Left colon (tissue), 2 donors: Measurements from ENCODE around the gene MDH1. TPM values are rescaled to one million over a fixed set of nuclear protein-coding genes. Genes with fewer than 3 reads are reported as not detected.
A peak's percentile ranks its signal among the peaks of the same experiment; 100 is the strongest.
"Not testable (repeated sequence)": the region's sequence is repeated elsewhere in the genome, so short reads cannot be mapped to it uniquely, and the experiment has no call there.

Experiments
- ATAC-seq: fragments of 200-7000 bp; cut with Tn5 transposase; one replicate; pipeline ENCODE4 v1.9.1; 2020; ENCODE audit warnings: mild to moderate bottlenecking, moderate library complexity
- DNase-seq, 2 donors: peaks; one replicate each; pipeline ENCODE4 v3.0.0-alpha.2; 2020
- intact Hi-C, 2 donors: fragments of 100-400 bp; cut with DNase I in 1 of 2; cut with micrococcal nuclease in 1 of 2; formaldehyde crosslinking; loops; one replicate each; pipeline versions ENCODE4 v1.11.2 to v1.14.0; 2022; cut with DNase I, micrococcal nuclease
- total RNA-seq, 2 donors: library from RNA; stranded (reverse); fragmentation: NEBNext Ultra II Directional; extraction: Animal tissue kit (Norgen Biotek cat#: 25700); gene quantifications; one replicate each; pipeline ENCODE4 v1.2.1, GENCODE V29; 2021
- donor health status: DM: no; HTN: no; CAD: no.
- donor health status: DM: yes; HTN: yes; CAD: no.

MDH1 gene
- total RNA-seq, 2 donors from 2014 or later, result 167 to 186 TPM

DNA sequence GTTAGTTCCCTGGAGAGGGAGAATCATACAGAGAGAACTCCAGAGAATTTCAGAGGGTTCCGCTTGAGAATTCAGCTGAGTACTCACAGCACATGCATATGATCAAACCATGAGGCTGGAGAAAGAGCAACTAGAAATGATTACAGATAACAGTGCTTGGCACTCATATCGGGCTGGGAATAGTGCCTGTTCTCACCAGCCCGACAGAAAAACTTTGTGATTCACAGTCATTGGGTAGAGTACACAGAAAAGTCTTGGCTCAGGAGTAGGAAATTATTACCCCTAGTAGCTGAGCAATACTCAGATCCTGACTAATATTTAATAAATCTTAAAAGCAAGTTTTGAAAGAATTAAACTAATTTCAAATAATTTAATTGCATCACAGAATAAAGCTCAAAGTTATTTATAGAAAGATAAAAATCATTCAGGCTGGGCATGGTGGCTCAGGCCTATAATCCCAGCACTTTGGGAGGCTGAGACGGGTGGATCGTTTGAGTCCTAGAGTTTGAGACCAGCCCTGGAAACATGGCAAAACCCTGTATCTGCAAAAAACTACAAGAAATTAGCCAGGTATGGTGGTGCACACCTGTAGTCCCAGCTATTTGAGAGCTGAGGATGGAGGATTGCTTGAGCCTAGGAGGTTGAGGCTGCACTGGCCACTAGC is 7.3 kb upstream of the MDH1 start:
- intact Hi-C loops, result no loop called here
- DNase-seq (no peak), ATAC-seq (no peak)

DNA sequence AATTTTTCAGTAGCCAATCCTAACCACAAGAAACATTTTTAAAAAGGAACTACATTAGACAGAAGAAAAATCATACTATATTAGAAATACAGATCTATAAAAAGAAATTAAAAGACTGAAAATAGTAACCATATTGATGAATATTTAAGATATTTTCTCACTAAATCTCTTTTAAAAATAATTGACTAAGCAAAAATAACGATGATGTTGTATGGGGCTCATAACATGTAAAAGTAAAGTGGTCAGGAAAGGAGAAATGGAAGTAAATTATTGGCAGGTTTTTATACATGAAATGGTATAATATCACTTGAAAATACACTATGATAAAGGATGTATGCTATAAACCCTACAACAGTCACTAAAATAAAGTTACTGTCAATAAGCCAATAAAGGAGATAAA is 5.9 kb upstream of the MDH1 start:
- ATAC-seq (no peak), DNase-seq (no peak)
- intact Hi-C loops, result no loop called here

DNA sequence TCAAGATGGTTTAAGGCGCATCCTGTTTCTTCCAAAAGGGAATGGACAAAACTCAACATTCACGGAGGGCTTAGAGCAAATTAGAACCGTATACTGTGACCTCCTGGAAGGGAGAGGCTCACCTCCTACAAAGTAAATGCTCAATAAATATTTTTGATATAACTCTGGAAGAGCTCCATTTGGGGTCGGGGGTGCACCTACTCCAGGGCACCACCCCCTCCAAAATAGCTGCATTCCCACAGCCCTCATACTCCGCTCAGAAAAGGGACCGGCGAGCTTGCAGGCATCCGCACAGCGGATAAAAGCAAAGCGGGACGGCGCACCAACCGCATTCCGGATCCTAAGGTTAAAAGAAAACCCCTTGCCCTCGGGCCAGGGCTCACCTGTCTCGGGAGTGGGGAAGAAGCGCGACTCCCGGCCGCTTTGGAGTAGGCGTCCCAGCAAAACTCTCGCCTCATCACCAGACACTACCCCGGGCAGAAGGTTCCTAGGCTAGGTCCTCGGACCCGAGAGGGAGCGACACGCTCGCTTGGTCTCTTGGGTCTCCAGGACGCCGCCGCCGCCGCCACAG is 864 bp upstream of the MDH1 start:
- DNase-seq (no peak), ATAC-seq (no peak)
- intact Hi-C loops, result loop anchor here in 1 of 2 donors (5.0 kb wide), 1 partner anchor 254 kb away; the partner anchor contains the start of gene UGP2

DNA sequence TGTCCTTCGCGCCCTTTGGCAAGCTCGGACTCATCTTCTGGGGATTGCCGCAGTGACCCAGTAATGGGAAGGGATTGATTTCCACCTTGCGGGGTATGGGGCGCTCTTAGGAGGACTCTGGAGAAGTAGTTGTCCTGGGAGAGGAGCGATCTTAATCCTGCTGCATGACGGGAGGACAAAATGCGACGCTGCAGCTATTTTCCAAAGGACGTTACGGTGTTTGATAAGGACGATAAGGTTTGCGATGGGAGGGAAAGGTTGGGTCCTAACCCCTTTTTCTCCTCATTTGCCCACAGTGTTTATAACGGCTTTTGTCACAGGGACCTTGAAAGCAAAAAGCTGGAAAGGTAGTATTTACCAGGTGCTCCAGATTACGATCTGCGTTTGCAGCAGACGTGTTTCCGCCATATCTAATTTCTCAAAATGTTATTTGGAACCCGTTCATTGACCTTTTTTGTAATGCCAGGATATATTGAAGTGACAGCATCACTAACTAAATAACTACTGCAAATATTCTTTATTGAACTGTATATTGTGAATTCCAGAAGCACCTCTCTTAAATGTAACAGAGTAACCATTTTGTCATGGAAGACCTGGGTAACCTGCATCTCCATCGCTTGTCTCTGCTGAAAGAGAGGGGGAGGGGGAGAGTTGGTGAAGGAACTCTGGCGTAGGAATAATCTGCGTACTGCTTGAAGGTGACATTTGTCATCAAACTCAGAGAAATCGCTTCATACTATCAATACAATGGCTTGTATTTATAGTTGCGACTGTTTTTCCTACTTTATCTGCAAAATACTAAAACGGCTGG is 590 bp downstream of the MDH1 start:
- no peak for DNase-seq
- peak; percentile 21 for ATAC-seq
- intact Hi-C loops, result loop anchor here in 1 of 2 donors (5.0 kb wide), 1 partner anchor 253 kb away; the partner anchor contains the start of gene UGP2

DNA sequence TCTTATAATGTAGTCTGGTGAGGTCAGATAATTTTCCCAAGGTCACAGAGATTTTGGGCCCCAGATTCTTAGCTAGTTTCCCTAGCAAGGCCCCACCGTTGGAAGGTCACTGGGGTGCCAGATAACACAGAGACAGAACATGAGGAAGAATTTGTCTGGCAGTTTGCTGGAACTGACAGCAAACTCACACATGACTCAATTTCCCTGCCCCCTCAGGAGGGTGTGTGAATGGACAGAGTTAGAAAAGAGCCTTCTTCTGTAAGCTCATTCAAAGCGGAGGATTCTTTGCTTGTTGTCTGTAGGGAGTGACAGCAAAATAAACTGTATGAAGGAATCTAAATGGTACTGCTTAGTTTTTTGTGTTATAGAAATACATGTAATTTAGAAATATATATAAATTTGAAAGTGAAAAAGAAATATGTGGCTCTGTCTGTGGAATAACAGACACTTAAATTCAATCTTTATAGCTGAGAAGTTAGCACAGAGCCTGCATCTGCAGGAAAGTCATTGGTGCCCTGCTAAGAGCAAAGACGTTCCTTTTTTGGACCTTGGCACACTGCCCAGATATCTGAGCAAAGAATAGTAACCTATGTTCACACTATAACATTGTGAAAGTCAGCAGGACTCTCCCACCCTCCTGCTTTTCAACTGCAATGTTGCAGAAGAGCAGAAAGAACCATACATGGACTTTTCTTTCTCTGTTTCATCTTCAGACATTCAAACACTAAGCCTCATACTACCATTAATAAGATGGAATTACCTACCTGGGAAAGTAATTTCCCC is 2.1 kb downstream of the MDH1 start:
- ATAC-seq (no peak), DNase-seq (peak; percentile 37 to 46)
- intact Hi-C loops, result no loop called here

DNA sequence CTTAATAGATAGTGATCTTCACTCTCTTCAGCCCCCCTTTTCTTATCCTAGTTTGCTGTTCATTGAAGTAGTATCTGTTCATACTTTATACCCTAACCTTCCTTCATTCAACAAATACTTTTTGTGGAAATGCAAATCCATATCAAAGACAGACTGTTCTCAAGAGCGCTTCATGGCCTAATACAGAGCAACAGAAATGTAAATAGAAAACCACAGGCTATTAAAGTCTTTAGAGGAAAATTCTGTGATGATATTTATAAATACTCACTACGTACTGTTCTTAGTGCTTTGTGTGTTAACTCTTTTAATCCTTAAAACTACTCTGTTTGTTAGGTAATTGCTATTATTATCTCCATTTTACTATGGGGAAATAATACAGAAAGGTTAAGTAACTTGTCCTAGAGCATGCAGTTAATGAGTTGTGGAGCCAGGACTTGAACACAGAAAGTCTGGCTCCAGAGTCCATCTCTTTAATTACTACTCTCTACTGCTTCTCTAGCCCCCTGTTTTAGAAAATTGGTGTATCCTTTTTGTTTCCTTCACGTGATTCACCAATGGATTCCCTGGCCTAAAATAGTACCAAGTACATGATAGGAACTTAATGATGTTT is 2.9 kb downstream of the MDH1 start:
- ATAC-seq (no peak), DNase-seq (no peak)
- intact Hi-C loops, result no loop called here

DNA sequence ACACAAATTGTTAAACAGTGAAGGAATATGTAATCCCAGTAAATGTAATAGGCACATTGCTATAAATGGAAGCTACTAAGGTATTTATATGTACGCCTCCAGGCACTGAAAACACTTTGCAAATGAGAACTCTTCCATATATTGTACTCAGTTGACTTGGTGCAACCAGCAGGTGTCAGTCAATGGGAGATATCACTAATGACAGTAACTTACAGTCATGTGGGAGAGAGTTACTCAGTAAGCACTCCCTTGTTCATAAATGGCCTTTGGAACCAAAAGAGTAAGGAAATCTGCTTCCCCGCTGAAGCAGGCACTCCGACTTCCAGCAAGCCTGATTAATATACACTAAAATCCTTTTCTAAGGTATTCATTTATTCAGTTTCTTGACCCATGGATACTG is 5.9 kb downstream of the MDH1 start:
- intact Hi-C loops, result no loop called here
- no peak for DNase-seq
- ATAC-seq, result no peak

DNA sequence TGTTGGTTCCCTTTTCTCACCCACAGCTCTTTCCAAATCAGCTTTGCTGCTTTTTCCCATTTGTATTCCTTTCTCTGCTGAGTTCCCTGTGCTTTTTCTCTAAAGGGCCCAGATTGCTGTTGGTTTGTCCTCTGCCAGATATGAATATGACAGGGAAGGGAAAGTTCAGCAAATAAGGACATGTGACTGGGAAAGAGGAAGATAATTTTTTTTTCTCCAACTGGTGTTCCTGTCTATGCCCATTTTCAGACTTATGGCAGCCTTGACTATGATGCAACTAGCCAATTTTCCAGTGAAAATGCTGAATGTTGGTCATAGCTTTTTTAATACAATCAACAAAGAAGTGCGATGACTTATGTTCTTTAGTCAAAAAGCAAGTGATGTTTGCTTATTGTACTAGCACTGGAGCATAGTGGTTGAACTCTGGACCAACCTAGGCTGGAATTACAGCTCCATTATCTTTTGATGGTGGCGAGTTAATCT is 7.7 kb downstream of the MDH1 start:
- intact Hi-C loops, result no loop called here
- no peak for DNase-seq
- ATAC-seq, result peak; percentile 80

DNA sequence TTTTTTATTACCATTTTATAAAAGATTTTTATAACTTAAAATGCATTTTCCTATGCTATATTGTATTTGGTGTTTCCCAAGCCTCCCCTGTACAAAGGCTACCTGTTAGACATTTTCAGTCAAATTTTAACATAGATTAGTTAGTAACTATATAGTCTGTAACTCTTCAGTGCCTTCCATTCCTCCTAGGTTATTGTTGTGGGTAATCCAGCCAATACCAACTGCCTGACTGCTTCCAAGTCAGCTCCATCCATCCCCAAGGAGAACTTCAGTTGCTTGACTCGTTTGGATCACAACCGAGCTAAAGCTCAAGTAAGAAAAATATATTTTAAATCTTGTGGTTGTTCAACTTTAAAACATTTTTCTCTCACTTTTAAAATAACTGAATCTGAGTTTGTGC is 10.2 kb downstream of the MDH1 start:
- intact Hi-C loops, result no loop called here
- DNase-seq (no peak), ATAC-seq (no peak)

DNA sequence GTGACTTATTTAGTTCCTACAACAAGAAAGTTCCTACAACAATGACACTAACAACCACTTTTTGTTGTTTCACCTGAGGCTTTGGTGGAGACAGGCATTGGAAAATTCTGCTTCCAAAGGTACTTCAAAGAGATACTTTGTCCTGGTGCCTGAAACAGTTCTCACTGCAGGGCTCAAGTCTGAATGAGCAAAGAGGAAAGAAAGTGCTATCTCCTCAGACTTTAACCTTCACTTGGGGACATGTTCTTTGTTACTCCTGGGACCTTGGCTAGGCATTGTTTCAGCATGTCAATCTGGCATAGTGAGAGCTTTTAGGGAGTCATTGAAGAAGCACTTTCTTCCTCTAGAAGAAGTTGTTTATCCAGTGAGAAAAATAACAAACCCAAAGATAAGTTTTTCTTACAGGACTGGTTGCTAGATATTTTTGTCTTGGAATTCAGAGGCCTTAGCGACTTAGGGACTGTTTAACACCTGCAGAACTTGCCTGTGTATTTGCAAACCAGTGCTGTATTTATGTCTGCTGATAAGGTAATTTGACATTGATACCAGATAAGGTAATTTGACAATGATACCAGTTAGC is 12.2 kb downstream of the MDH1 start:
- ATAC-seq (no peak), DNase-seq (no peak)
- intact Hi-C loops, result no loop called here

DNA sequence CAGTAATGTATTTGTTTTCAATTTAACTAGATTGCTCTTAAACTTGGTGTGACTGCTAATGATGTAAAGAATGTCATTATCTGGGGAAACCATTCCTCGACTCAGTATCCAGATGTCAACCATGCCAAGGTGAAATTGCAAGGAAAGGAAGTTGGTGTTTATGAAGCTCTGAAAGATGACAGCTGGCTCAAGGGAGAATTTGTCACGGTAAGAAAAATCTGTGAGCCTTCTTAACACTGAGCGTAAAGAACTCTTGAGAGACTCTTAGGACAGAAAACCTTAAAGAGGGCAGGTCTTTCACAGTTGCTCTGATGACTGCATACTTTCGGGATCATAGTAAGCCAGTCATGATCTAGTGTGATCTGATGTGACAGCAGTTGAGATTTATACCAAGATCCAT is 15.9 kb downstream of the MDH1 start:
- DNase-seq (no peak), ATAC-seq (no peak)
- intact Hi-C loops, result no loop called here

DNA sequence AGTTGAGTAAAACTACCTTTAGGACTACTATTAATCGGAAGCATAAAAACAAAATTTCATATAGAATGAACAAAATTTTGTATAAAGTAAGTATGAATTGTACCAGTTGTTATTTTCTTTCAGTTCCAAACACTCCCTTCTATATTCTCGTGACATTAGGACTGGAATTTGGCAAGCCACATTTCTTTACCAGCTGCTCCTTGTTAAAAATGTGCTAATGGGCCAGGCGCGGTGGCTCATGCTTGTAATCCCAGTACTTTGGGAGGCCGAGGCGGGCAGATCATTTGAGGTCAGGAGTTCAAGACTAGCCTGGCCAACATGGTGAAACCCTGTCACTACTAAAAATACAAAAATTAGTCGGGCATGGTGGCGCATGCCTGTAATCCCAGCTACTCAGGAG is 20.1 kb downstream of the MDH1 start:
- intact Hi-C loops, ATAC-seq: not testable (repeated sequence)

DNA sequence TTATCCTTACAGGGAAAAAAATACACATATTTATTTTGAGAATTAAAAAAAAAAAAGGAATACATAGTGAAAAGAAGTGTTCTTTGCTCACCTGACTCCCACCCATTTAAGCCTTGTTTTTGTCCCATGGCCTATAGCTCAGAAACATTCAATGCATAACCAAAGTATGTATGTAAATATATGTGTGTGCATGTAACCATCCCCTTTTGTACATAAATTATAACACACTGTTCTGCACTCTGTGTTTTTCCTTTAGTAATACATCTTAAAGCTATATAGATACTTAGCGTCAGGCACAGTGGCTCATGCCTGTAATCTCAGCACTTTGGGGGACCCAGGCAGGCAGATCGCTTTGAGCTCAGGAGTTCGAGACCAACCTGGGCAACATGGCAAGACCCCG is 21.8 kb downstream of the MDH1 start:
- ATAC-seq (no peak), DNase-seq (no peak)
- intact Hi-C loops, result no loop called here

More for the DNA sequence above, 20.1 kb downstream of the MDH1 start:
- not testable (repeated sequence) for DNase-seq

DNA sequence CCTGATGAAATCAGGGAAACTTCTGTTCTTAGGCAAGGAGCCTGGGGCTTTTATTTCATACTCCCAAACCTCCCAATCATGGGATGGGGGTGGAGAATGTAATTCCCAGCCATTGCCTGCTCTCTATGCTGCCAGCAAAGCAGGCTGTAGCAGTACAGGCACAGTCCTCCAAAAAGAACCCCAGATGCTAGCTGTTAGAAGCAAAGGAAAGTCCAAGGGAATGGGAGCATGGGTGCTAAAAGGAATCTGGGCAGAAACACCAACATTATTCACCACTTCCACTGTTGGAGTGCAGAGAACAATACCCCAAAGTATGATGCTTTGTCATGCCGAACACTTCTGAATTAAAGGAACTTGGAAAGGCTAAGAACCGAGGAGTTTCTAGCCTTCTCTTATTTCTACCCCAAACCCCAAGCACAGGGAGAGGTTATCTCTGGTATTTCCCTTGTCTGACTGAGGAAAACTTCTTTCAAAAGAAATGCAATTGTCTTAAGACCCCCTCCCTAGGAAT is 24.7 kb downstream of the MDH1 start:
- no peak for ATAC-seq

DNA sequence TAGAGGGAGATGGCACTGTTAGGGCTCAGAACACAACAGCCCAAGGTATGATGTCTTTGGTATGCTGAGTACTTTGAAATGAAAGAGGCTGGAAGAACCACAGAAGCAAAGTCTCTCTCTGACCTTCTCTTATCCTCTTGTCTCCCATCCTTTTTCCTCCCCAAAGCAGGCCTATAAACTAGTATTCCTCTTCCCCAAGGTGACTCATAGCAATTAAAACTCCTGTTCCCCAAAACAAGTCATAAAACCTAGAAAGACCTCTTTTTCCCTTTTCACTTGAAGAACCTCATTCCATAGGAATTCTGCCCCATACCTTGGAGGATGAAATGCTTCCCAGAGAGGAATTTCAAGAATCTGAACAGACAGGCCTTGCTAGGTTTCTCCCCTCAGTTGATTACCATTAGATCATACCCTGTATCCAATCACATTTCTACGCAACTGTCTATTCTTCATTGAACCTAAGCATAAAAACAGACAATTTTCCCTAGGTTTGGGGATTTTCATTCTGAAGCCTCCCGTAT is 25.7 kb downstream of the MDH1 start:
- no peak for DNase-seq
- no peak for ATAC-seq
- intact Hi-C loops, result no loop called here

More for the DNA sequence above, 24.7 kb downstream of the MDH1 start:
- intact Hi-C loops, result no loop called here
- no peak for DNase-seq

DNA sequence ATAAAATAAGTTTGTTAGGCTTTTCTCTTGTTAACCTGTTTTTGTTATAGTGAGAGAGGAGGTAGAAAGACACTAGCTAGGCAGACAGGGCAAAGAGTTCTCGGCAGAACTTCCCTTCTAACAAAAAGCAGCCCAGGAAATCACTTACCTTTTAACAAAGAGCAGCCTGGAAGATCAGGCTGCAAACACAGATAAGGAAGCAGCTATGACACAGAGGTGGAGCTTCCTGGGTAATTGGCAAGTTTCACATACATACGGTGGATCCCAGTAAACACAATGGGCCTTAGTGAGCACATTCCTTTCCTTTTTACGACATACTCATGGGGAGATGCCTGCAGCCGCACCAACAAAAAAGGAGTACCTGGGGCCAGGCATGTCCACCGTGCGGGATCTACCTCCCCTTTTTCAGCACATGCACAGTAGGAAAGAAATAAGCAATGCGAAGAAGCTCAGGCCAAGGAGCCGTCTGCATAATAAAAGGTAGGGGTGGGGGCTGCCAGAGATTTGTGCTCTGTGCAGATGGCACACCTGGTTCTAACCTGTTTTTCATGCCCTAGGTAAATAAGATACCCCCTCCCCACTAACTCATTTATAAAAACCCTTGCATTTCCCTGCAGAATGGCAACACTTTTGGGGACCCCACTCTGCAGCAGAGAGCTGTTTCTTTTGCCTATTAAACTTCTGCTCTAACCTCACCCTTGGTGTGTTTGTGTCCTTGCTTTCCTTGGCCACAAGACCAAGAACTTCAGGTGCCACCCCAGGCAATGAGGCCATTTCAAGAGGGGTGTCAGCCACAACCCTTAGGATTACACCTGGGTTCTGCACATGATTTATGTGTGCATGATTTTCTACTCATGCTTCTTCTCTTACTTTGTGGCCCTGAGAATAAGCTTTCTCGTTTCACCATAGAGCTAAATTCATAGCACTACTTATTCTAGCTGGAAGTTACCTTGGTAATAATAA is 26.5 kb downstream of the MDH1 start:
- DNase-seq, result no peak
- intact Hi-C loops, result no loop called here
- ATAC-seq, result peak; percentile 57

DNA sequence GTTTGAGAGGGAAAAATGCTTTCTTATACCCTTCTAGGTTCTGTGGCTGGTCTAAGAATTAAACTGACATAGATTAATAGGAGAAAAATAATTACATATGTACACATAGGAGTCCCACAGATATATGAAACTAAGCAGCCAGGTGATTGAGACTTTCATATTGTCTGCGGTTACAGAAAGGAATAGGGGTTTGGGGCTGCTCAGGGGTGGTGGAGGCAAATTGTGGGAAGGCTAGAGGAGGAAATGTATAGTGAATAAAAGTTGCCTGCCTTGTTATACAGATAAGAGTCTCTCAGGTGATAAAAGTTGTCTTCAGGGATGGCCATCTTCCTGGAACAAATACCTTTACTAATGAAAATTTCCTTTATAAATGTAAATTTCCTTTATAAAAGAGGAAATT is 28.6 kb downstream of the MDH1 start:
- no peak for DNase-seq
- intact Hi-C loops, result no loop called here
- ATAC-seq, result no peak
